Stomach (tissue), 4 donors: Measurements from ENCODE around the gene GRIFIN.

Source experiments
- POLR2A ChIP-seq, 4 donors: fragments of 450-650 bp; IDR thresholded peaks; one replicate each; pipeline ENCODE4 v1.6.1; 2016; ENCODE audit warnings: antibody characterized with exemption in 4 of 4, control low read depth in 2 of 4, mild to moderate bottlenecking in 1 of 4, moderate library complexity in 1 of 4
- POLR2AphosphoS5 ChIP-seq, 3 donors: sonication (generic); formaldehyde crosslinking; IDR thresholded peaks; one replicate each; pipeline ENCODE4 v1.6.1; 2016; ENCODE audit warnings: antibody characterized with exemption in 3 of 3

GRCh38 chr7:2497500-2498336 lies 21.5 kb upstream of the GRIFIN start:
- TF ChIP-seq POLR2A (IDR thresholded peaks at IDR 0.05) (no peak), POLR2AphosphoS5 (IDR thresholded peaks at IDR 0.05) (no peak)
